Hepatocyte (in vitro differentiated cells): Measurements from ENCODE around the gene MPND.

Source experiments
- CTCF ChIP-seq: fragments of 200-600 bp; sonication (generic); IDR thresholded peaks from 2 replicates; pipeline ENCODE4 v1.5.1; 2016; ENCODE audit warnings: antibody characterized with exemption, mild to moderate bottlenecking; ENCODE audit not compliant: poor library complexity
- EZH2 ChIP-seq: fragments of 200-600 bp; sonication (generic); IDR thresholded peaks from 2 replicates; pipeline ENCODE4 v1.6.1; 2016; ENCODE audit warnings: antibody characterized with exemption, mild to moderate bottlenecking, borderline replicate concordance
- EZH2phosphoT487 ChIP-seq: fragments of 200-600 bp; sonication (generic); IDR thresholded peaks from one replicate; pipeline ENCODE4 v1.6.1; 2018; ENCODE audit warnings: antibody characterized with exemption, mild to moderate bottlenecking, low read depth, moderate library complexity; ENCODE audit not compliant: unreplicated experiment, severe bottlenecking

GRCh38 chr19:4396949-4397783 lies 53.8 kb downstream of the MPND start:
- TF ChIP-seq CTCF (no peak), EZH2 (no peak), EZH2phosphoT487 (no peak)
